SK-N-SH (cell line): Measurements from ENCODE around the gene SLC10A7.

Experiments
- CTCF ChIP-seq: fragments of 200-600 bp; sonication (generic); IDR thresholded peaks from 2 replicates; pipeline ENCODE4 v1.6.1; 2017; ENCODE audit warnings: antibody characterized with exemption, mild to moderate bottlenecking, moderate library complexity
- EP300 ChIP-seq, 2 experiments: IDR thresholded peaks; 2 replicates each; pipeline versions ENCODE4 v1.4.0 to v1.6.1; 2012; ENCODE audit warnings: borderline replicate concordance in 1 of 2, low read depth in 1 of 2, low read length in 1 of 2
- NFIC ChIP-seq: IDR thresholded peaks from 2 replicates; pipeline ENCODE4 v1.4.0; 2012; ENCODE audit warnings: borderline replicate concordance
- POLR2AphosphoS5 ChIP-seq: IDR thresholded peaks from 2 replicates; pipeline ENCODE4 v1.6.1; 2012; ENCODE audit warnings: low read depth, low read length

GRCh38 chr4:146263793-146264192 is 257.9 kb downstream of the SLC10A7 start:
- TF ChIP-seq POLR2AphosphoS5 (no peak), CTCF (no peak), EP300 (IDR thresholded peaks at IDR 0.05; ENCODE audit: borderline replicate concordance in 1 of 2, low read depth in 1 of 2, low read length in 1 of 2) (no peak), NFIC (no peak)
